MM.1S (cell line): ENCODE results near the gene CARNS1.

Experiments used
- DNase-seq: peaks from one replicate; pipeline ENCODE4 v3.0.0-alpha.2; 2015
- H2AFZ ChIP-seq: fragments of 300-600 bp; sonication (generic); 2 replicates; pipeline ENCODE4 v1.6.0; 2016; ENCODE audit warnings: antibody characterized with exemption, low read length
- H3F3A ChIP-seq: fragments of 300-600 bp; sonication (generic); 2 replicates; pipeline ENCODE4 v1.6.1; 2016; ENCODE audit warnings: mild to moderate bottlenecking, antibody characterized with exemption, low read length, moderate library complexity, mixed read lengths; ENCODE audit not compliant: insufficient read depth
- H3K27ac ChIP-seq: fragments of 300-600 bp; sonication (generic); 2 replicates; pipeline ENCODE4 v1.5.1; 2016; ENCODE audit warnings: mild to moderate bottlenecking, low read length
- H3K27me3 ChIP-seq: fragments of 300-600 bp; sonication (generic); replicated peaks from 2 replicates; pipeline ENCODE4 v1.6.0; 2016; ENCODE audit warnings: low read length; ENCODE audit not compliant: insufficient read depth
- H3K36me3 ChIP-seq: fragments of 300-600 bp; sonication (generic); replicated peaks from 2 replicates; pipeline ENCODE4 v1.6.1; 2016; ENCODE audit warnings: mild to moderate bottlenecking, low read length, mixed read lengths; ENCODE audit not compliant: insufficient read depth
- H3K4me1 ChIP-seq: fragments of 300-600 bp; sonication (generic); 2 replicates; pipeline ENCODE4 v1.6.1; 2016; ENCODE audit warnings: low read length, mixed read lengths
- H3K4me2 ChIP-seq: fragments of 300-600 bp; sonication (generic); 2 replicates; pipeline ENCODE4 v1.6.0; 2016; ENCODE audit warnings: low read depth, low read length
- H3K4me3 ChIP-seq: fragments of 300-600 bp; sonication (generic); 2 replicates; pipeline ENCODE4 v1.5.1; 2016; ENCODE audit warnings: low read length, mixed read lengths
- H3K79me2 ChIP-seq: fragments of 300-600 bp; sonication (generic); 2 replicates; pipeline ENCODE4 v1.6.1; 2016; ENCODE audit warnings: mixed run types, low read length, mixed read lengths
- H3K9ac ChIP-seq: fragments of 300-600 bp; sonication (generic); 2 replicates; pipeline ENCODE4 v1.6.1; 2016; ENCODE audit warnings: low read length, mixed read lengths
- H3K9me2 ChIP-seq: fragments of 300-600 bp; sonication (generic); replicated peaks from 2 replicates; pipeline ENCODE4 v1.6.1; 2016; ENCODE audit warnings: mild to moderate bottlenecking, low read length, mixed read lengths; ENCODE audit not compliant: insufficient read depth
- H3K9me3 ChIP-seq: fragments of 300-600 bp; sonication (generic); replicated peaks from 2 replicates; pipeline ENCODE4 v1.6.1; 2016; ENCODE audit warnings: mild to moderate bottlenecking, low read length, mixed read lengths; ENCODE audit not compliant: insufficient read depth
- H4K20me1 ChIP-seq: fragments of 300-600 bp; sonication (generic); 2 replicates; pipeline ENCODE4 v1.6.1; 2016; ENCODE audit warnings: mild to moderate bottlenecking, low read length, moderate library complexity, mixed read lengths; ENCODE audit not compliant: insufficient read depth
- CTCF ChIP-seq: fragments of 300-600 bp; sonication (generic); IDR thresholded peaks from 2 replicates; pipeline ENCODE4 v1.5.1; 2016; ENCODE audit warnings: antibody characterized with exemption, low read length, mixed read lengths
- EZH2 ChIP-seq: fragments of 300-600 bp; sonication (generic); optimal IDR thresholded peaks from 2 replicates; pipeline ENCODE3; 2017; ENCODE audit warnings: low read depth, mild to moderate bottlenecking, antibody characterized with exemption, low read length, mixed read lengths
- EZH2phosphoT487 ChIP-seq: fragments of 300-600 bp; sonication (generic); IDR thresholded peaks from 2 replicates; pipeline ENCODE4 v1.6.1; 2018; ENCODE audit warnings: antibody characterized with exemption, low read length

Gene CARNS1

DNA sequence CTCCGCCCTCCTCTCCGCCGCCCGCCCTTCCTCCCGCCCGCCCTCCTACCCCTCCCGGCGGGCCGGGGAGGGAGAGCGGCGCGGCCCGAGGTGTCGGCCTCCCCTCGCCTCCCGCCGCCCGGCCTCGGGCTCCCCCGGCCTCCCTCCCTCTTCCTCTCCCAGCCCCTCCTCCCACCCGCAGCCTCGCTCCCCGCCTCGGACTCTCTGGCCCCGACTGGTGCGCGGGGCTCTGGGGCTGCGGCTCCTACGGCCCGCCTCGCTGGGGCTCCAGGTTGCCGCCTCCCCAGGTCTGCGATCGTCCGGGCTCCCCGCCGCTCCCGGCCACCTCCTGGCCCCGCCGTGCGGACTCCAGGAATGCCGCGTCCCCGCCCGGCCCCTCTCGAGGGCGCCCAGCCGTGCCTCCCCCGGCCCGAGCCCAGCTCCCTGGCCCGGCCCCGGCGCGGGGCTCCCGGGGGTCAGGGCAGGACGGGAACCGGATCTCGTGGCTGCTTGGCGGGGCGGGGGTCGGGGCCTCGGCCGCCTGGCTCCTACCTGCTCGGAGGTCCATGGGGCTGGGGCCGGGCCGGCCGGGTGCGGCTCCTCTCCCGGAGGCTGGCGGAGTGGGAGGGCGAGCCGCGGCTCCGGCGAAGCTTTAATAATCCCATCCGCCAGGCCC lies 42.4 kb upstream of the CARNS1 start, which contains the start of gene CLCF1:
CLCF1 (minus strand) TSS at position 606 of the 655 bp plus-strand sequence; CDS start at position 547, 59 bp downstream.
- TF ChIP-seq EZH2 = no peak
- TF ChIP-seq EZH2phosphoT487 = no peak
- TF ChIP-seq CTCF = no peak
- Histone ChIP-seq H3K4me1 (peaks cover 4% of the 10 kb centered on the region; the same call in 1 of the 2 replicates), H3K9me2 (no peaks in the 10 kb centered on the region), H4K20me1 (no peaks in the 10 kb centered on the region), H3K27me3 (peaks cover 24% of the 10 kb centered on the region), H3K9me3 (no peaks in the 10 kb centered on the region), H3K4me2 (peak within 1 kb of the TSS; percentile 81), H2AFZ (peak within 1 kb of the TSS; percentile 44), H3F3A (peaks cover 9% of the 10 kb centered on the region; the same call in 1 of the 2 replicates), H3K4me3 (peak within 1 kb of the TSS; percentile 66), H3K79me2 (no peaks in the 10 kb centered on the region), H3K27ac (peak within 1 kb of the TSS; percentile 34; the same call in 1 of the 2 replicates), H3K36me3 (no peaks in the 10 kb centered on the region), H3K9ac (peak within 1 kb of the TSS; percentile 64)
- DNase-seq = peak; percentile 73

GRCh38 chr11:67373648-67374570 lies 41.6 kb upstream of the CARNS1 start:
- Histone ChIP-seq H3K27me3 (peaks cover 24% of the 10 kb centered on the region), H3K79me2 (no peaks in the 10 kb centered on the region), H3K27ac (peak overlapping the region; percentile 34; the same call in 1 of the 2 replicates), H3K4me3 (peak overlapping the region; percentile 66), H3K9ac (peak overlapping the region; percentile 64), H2AFZ (peak overlapping the region; percentile 44), H3K9me3 (no peaks in the 10 kb centered on the region), H3K9me2 (no peaks in the 10 kb centered on the region), H3K4me2 (peak overlapping the region; percentile 81), H3K36me3 (no peaks in the 10 kb centered on the region), H4K20me1 (no peaks in the 10 kb centered on the region), H3K4me1 (peaks cover 4% of the 10 kb centered on the region; the same call in 1 of the 2 replicates), H3F3A (peaks cover 9% of the 10 kb centered on the region; the same call in 1 of the 2 replicates)
- peak; percentile 75 for DNase-seq
- TF ChIP-seq EZH2phosphoT487 (no peak), CTCF (peak; percentile 73), EZH2 (no peak)

GRCh38 chr11:67374571-67375281 lies 40.8 kb upstream of the CARNS1 start:
- Histone ChIP-seq H3K9me2 (no peaks in the 10 kb centered on the region), H4K20me1 (no peaks in the 10 kb centered on the region), H3K4me3 (no peak overlapping the region), H3K4me1 (peaks cover 4% of the 10 kb centered on the region; the same call in 1 of the 2 replicates), H2AFZ (no peak overlapping the region), H3F3A (peaks cover 9% of the 10 kb centered on the region; the same call in 1 of the 2 replicates), H3K4me2 (no peak overlapping the region), H3K79me2 (no peaks in the 10 kb centered on the region), H3K27me3 (peaks cover 24% of the 10 kb centered on the region), H3K36me3 (no peaks in the 10 kb centered on the region), H3K9me3 (no peaks in the 10 kb centered on the region), H3K27ac (no peak overlapping the region), H3K9ac (no peak overlapping the region)
- TF ChIP-seq EZH2phosphoT487 (no peak), EZH2 (no peak), CTCF (no peak)
- DNase-seq = no peak
